ENCODE measurements around the gene MAP7D1. TPM values are rescaled to one million over a fixed set of nuclear protein-coding genes. Genes with fewer than 3 reads are reported as not detected.

The MAP7D1 gene
- total and polyA plus RNA-seq, 2 of the 13 experiments (the other 11 are each of a cell fraction or from before 2014, with no cell fraction given), result 5.6 to 7.2 TPM

DNA sequence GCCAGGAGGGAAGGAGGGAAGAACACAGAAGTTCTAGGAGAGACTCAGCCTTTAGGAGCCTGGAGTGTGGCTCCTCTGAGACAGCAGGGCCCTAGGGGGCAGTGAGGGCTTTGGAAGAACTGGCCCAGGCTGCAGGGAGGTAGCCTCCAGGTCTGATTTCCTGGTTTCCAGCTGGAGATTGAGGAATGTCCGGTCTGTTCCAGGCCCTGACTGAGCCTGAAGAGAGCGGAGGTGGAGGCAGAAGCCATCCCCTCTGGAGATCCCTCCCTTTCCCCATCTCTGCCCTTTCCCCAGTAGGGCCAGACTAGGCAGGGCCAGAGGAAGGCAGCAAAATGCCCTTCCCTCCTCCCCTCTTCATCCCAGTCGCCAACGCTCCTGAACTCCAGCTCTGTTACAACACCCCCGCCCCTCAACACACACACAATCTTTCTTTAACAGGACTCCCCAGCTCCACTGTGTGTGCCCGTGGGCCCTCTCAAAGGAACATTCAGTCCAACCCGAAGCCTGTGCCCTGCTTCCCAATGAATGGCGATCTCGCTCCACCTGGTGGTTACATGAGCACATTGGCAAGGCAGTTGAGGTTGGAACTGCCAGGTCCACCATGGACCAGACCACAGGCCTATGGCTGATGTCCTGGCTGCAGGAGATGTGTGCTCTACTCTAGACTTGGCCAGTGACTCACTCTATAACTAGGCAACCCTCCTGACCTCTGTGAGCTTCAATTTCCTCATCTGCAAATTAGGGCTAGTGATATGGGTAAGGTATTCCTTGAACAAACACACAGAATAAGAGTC lies 32.0 kb downstream of the MAP7D1 start (continued):
- TF ChIP-seq KDM3A (CRISPR knock-in tag; IDR thresholded peaks at IDR 0.05; ENCODE audit: low read depth) (0 out of 2 replicates have a peak, but pooled peaks have one; percentile 61), FOXA3 (CRISPR knock-in tag; IDR thresholded peaks at IDR 0.05) (no peak), FOXK1 (CRISPR knock-in tag; IDR thresholded peaks at IDR 0.05; ENCODE audit: borderline replicate concordance, low read depth) (no peak; the same call in 1 of the 2 replicates), DMAP1 (CRISPR knock-in tag; IDR thresholded peaks at IDR 0.05) (no peak), ARNT (IDR thresholded peaks at IDR 0.05) (no peak), SIN3B (IDR thresholded peaks at IDR 0.05; ENCODE audit: low read length) (no peak), PCBP2 (optimal IDR thresholded peaks at IDR 0.05; ENCODE audit: low read depth, low read length, poor library complexity, severe bottlenecking) (no peak), ADNP (CRISPR knock-in tag; IDR thresholded peaks at IDR 0.05) (no peak), ZFP41 (CRISPR knock-in tag; IDR thresholded peaks at IDR 0.05; ENCODE audit: borderline replicate concordance) (no peak), KAT2B (IDR thresholded peaks at IDR 0.05; ENCODE audit: borderline replicate concordance, low read depth, low read length) (no peak), ZNF225 (CRISPR knock-in tag; IDR thresholded peaks at IDR 0.05) (peak; percentile 60; the same call in 1 of the 2 replicates), U2AF2 (IDR thresholded peaks at IDR 0.05; ENCODE audit: low read depth, low read length) (no peak), ZBTB21 (CRISPR knock-in tag; IDR thresholded peaks at IDR 0.05) (no peak), RFXAP (CRISPR knock-in tag; IDR thresholded peaks at IDR 0.05; ENCODE audit: borderline replicate concordance) (0 out of 2 replicates have a peak, but pooled peaks have one; percentile 18), HNRNPUL1 (IDR thresholded peaks at IDR 0.05; ENCODE audit: low read depth, low read length) (no peak), AGO1 (IDR thresholded peaks at IDR 0.05; ENCODE audit: low read depth, low read length, poor library complexity, severe bottlenecking) (no peak), ZNF792 (CRISPR knock-in tag; IDR thresholded peaks at IDR 0.05) (peak; percentile 39; the same call in 1 of the 2 replicates), ZNF354B (CRISPR knock-in tag; IDR thresholded peaks at IDR 0.05) (0 out of 2 replicates have a peak, but pooled peaks have one; percentile 39)
- TF ChIP-seq, protein P1, sequence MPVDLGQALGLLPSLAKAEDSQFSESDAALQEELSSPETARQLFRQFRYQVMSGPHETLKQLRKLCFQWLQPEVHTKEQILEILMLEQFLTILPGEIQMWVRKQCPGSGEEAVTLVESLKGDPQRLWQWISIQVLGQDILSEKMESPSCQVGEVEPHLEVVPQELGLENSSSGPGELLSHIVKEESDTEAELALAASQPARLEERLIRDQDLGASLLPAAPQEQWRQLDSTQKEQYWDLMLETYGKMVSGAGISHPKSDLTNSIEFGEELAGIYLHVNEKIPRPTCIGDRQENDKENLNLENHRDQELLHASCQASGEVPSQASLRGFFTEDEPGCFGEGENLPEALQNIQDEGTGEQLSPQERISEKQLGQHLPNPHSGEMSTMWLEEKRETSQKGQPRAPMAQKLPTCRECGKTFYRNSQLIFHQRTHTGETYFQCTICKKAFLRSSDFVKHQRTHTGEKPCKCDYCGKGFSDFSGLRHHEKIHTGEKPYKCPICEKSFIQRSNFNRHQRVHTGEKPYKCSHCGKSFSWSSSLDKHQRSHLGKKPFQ (CRISPR knock-in tag; IDR thresholded peaks at IDR 0.05; ENCODE audit: insufficient replicate concordance), result no peak
- TF ChIP-seq, protein P2, sequence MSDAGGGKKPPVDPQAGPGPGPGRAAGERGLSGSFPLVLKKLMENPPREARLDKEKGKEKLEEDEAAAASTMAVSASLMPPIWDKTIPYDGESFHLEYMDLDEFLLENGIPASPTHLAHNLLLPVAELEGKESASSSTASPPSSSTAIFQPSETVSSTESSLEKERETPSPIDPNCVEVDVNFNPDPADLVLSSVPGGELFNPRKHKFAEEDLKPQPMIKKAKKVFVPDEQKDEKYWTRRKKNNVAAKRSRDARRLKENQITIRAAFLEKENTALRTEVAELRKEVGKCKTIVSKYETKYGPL (CRISPR knock-in tag; IDR thresholded peaks at IDR 0.05), result no peak
- TF ChIP-seq, protein P3, sequence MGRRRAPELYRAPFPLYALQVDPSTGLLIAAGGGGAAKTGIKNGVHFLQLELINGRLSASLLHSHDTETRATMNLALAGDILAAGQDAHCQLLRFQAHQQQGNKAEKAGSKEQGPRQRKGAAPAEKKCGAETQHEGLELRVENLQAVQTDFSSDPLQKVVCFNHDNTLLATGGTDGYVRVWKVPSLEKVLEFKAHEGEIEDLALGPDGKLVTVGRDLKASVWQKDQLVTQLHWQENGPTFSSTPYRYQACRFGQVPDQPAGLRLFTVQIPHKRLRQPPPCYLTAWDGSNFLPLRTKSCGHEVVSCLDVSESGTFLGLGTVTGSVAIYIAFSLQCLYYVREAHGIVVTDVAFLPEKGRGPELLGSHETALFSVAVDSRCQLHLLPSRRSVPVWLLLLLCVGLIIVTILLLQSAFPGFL (CRISPR knock-in tag; IDR thresholded peaks at IDR 0.05), result no peak
- TF ChIP-seq, protein P4, sequence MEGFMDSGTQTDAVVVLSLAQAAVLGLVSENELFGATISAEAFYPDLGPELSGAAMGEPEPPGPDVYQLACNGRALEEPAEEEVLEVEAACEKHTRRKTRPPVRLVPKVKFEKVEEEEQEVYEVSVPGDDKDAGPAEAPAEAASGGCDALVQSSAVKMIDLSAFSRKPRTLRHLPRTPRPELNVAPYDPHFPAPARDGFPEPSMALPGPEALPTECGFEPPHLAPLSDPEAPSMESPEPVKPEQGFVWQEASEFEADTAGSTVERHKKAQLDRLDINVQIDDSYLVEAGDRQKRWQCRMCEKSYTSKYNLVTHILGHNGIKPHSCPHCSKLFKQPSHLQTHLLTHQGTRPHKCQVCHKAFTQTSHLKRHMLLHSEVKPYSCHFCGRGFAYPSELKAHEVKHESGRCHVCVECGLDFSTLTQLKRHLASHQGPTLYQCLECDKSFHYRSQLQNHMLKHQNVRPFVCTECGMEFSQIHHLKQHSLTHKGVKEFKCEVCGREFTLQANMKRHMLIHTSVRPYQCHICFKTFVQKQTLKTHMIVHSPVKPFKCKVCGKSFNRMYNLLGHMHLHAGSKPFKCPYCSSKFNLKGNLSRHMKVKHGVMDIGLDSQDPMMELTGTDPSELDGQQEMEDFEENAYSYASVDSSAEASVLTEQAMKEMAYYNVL (CRISPR knock-in tag; IDR thresholded peaks at IDR 0.05; ENCODE audit: borderline replicate concordance), result peak; percentile 71; the same call in 1 of the 2 replicates
